HCT116 (cell line): ENCODE results near the gene BLTP3B.

Source experiments
- CTCF ChIP-seq, 3 experiments: fragments of 200-600 bp in 1 of 3; sonication (generic) in 1 of 3; IDR thresholded peaks in 2 of 3; conservative IDR thresholded peaks in 1 of 3; 2 replicates each; pipeline ENCODE4 v1.5.1; 2012 to 2017; ENCODE audit warnings: low read depth in 2 of 3, low read length in 2 of 3, antibody characterized with exemption in 1 of 3, borderline replicate concordance in 1 of 3, control low read depth in 1 of 3, mild to moderate bottlenecking in 1 of 3, mixed read lengths in 1 of 3, mixed run types in 1 of 3, moderate library complexity in 1 of 3; ENCODE audit not compliant: insufficient read depth in 1 of 3
- EGR1 ChIP-seq: IDR thresholded peaks from 2 replicates; pipeline ENCODE4 v1.6.1; 2012; ENCODE audit warnings: low read depth
- EZH2 ChIP-seq: fragments of 200-600 bp; sonication (generic); IDR thresholded peaks from 2 replicates; pipeline ENCODE4 v1.6.1; 2017; ENCODE audit warnings: antibody characterized with exemption, mixed run types
- EZH2phosphoT487 ChIP-seq: fragments of 200-600 bp; IDR thresholded peaks from 2 replicates; pipeline ENCODE4 v1.6.1; 2018; ENCODE audit warnings: antibody characterized with exemption, borderline replicate concordance
- POLR2A ChIP-seq: IDR thresholded peaks from 2 replicates; pipeline ENCODE4 v1.7.0; 2011; ENCODE audit warnings: borderline replicate concordance; ENCODE audit not compliant: insufficient read depth, insufficient read length; ENCODE audit errors: extremely low read depth
- POLR2AphosphoS5 ChIP-seq: IDR thresholded peaks from 2 replicates; pipeline ENCODE4 v1.6.1; 2011; ENCODE audit warnings: mild to moderate bottlenecking, low read depth, low read length, moderate library complexity
- YY1 ChIP-seq: IDR thresholded peaks from 2 replicates; pipeline ENCODE4 v1.6.1; 2011; ENCODE audit warnings: low read length, low read depth, moderate library complexity, mild to moderate bottlenecking; ENCODE audit not compliant: insufficient replicate concordance; ENCODE audit errors: extremely low read depth
- ZBTB33 ChIP-seq: IDR thresholded peaks from 2 replicates; pipeline ENCODE4 v1.6.1; 2011; ENCODE audit warnings: mild to moderate bottlenecking, low read length, moderate library complexity; ENCODE audit not compliant: insufficient replicate concordance; ENCODE audit errors: extremely low read depth

- no peak for TF ChIP-seq CTCF (IDR thresholded peaks at IDR 0.05 in 2 of 3, conservative IDR thresholded peaks at IDR 0.05 in 1 of 3; ENCODE audit: borderline replicate concordance in 1 of 3, insufficient read depth in 1 of 3, low read depth in 2 of 3, low read length in 2 of 3)
- TF ChIP-seq YY1, result no peak
- TF ChIP-seq EZH2, result no peak
- TF ChIP-seq ZBTB33, result no peak
- no peak for TF ChIP-seq EGR1
- no peak for TF ChIP-seq POLR2AphosphoS5
- TF ChIP-seq POLR2A, result no peak
- no peak for TF ChIP-seq EZH2phosphoT487
Observed at GRCh38 chr12:100179252-100179651, 36.6 kb upstream of the BLTP3B start.
